Colonic mucosa (tissue), 4 donors: ENCODE results near the gene CDC42BPB. TPM values are rescaled to one million over a fixed set of nuclear protein-coding genes. Genes with fewer than 3 reads are reported as not detected.

ENCODE experiments used
- DNase-seq: peaks from one replicate; pipeline ENCODE4 v3.0.0-alpha.2; 2020
- H3K27ac ChIP-seq: fragments of 200-600 bp; one replicate; pipeline ENCODE4 v1.8.0; 2021
- H3K27me3 ChIP-seq: fragments of 200-600 bp; one replicate; pipeline ENCODE4 v1.8.0; 2021
- H3K36me3 ChIP-seq: fragments of 200-600 bp; one replicate; pipeline ENCODE4 v1.8.0; 2021
- H3K4me1 ChIP-seq: fragments of 200-600 bp; one replicate; pipeline ENCODE4 v1.8.0; 2021; ENCODE audit warnings: mild to moderate bottlenecking
- H3K4me3 ChIP-seq: fragments of 200-600 bp; one replicate; pipeline ENCODE4 v1.8.0; 2021
- H3K9ac ChIP-seq, 2 donors: one replicate each; pipeline ENCODE4 v1.7.0; 2013; ENCODE audit warnings: control low read depth in 2 of 2, low read depth in 2 of 2, low read length in 2 of 2
- H3K9me3 ChIP-seq: fragments of 200-600 bp; one replicate; pipeline ENCODE4 v1.8.0; 2021
- CTCF ChIP-seq: fragments of 200-600 bp; IDR thresholded peaks from one replicate; pipeline ENCODE4 v1.8.0; 2022; ENCODE audit warnings: antibody characterized with exemption, mild to moderate bottlenecking
- intact Hi-C: fragments of 100-400 bp; cut with DNase I; formaldehyde crosslinking; loops from one replicate; pipeline ENCODE4 v1.14.1; 2022
- total RNA-seq, 2 donors: library from RNA; stranded (reverse); fragmentation: NEBNext Ultra II Directional in 1 of 2; extraction: Animal tissue kit (Norgen Biotek cat#: 25700) in 1 of 2; gene quantifications; one replicate each; pipeline ENCODE4 v1.2.1, GENCODE V29; 2021
- donor health status: healthy.
- donor health status: DM: no; HTN: no; CAD: no.
- donor health status: DM: no; HTN: no; CAD: no.

The CDC42BPB gene
- total RNA-seq, 2 donors from 2014 or later, result 67.9 to 83.8 TPM

- intact Hi-C loops, result loop anchor here (2.0 to 10.0 kb wide), 2 partner anchors 106 to 214 kb away; no protein-coding TSS in a partner anchor
- Histone ChIP-seq H3K4me1 (peaks cover 8% of the 10 kb centered on the region), H3K4me3 (no peak overlapping the region), H3K36me3 (no peaks in the 10 kb centered on the region), H3K27ac (no peak overlapping the region), H3K9me3 (no peaks in the 10 kb centered on the region), H3K9ac (no peak overlapping the region), H3K27me3 (peaks cover 2% of the 10 kb centered on the region)
- TF ChIP-seq CTCF, result no peak
- DNase-seq, result peak; percentile 18
Measured at GRCh38 chr14:103078860-103079587, 21.7 kb upstream of the CDC42BPB start.

GRCh38 chr14:103078420-103078749, 21.0 kb upstream of the CDC42BPB start:
- Histone ChIP-seq H3K4me1 (peaks cover 8% of the 10 kb centered on the region), H3K27ac (no peak overlapping the region), H3K9ac (no peak overlapping the region), H3K9me3 (no peaks in the 10 kb centered on the region), H3K36me3 (no peaks in the 10 kb centered on the region), H3K4me3 (no peak overlapping the region), H3K27me3 (no peaks in the 10 kb centered on the region)
- peak; percentile 71 for TF ChIP-seq CTCF
- intact Hi-C loops, result loop anchor here (2.0 to 10.0 kb wide), 2 partner anchors 106 to 214 kb away; no protein-coding TSS in a partner anchor
- peak; percentile 84 for DNase-seq

GRCh38 chr14:103074729-103075367, 17.5 kb upstream of the CDC42BPB start:
- no peak for TF ChIP-seq CTCF

GRCh38 chr14:103073876-103074728, 16.8 kb upstream of the CDC42BPB start:
- no peaks in the 10 kb centered on the region for H3K27me3 ChIP-seq
- no peak for DNase-seq
- no peak for TF ChIP-seq CTCF
- H3K9me3 ChIP-seq, result no peaks in the 10 kb centered on the region
- no peak overlapping the region for H3K9ac ChIP-seq
- H3K36me3 ChIP-seq, result no peaks in the 10 kb centered on the region
- peaks cover 22% of the 10 kb centered on the region for H3K4me1 ChIP-seq
- H3K27ac ChIP-seq, result no peak overlapping the region
- intact Hi-C loops, result loop anchor here (10.0 kb wide), 1 partner anchor 111 kb away; no protein-coding TSS in a partner anchor
- H3K4me3 ChIP-seq, result no peak overlapping the region

More at GRCh38 chr14:103074729-103075367, 17.5 kb upstream of the CDC42BPB start:
- H3K9ac ChIP-seq, result peak overlapping the region; percentile 46 to 67
- peak; percentile 79 for DNase-seq
- H3K4me1 ChIP-seq, result peaks cover 22% of the 10 kb centered on the region
- no peaks in the 10 kb centered on the region for H3K27me3 ChIP-seq
- H3K4me3 ChIP-seq, result peak overlapping the region; percentile 40
- no peaks in the 10 kb centered on the region for H3K36me3 ChIP-seq
- H3K27ac ChIP-seq, result no peak overlapping the region
- intact Hi-C loops, result loop anchor here (10.0 kb wide), 1 partner anchor 110 kb away; no protein-coding TSS in a partner anchor
- H3K9me3 ChIP-seq, result no peaks in the 10 kb centered on the region

- no peak overlapping the region for H3K4me3 ChIP-seq
- no peaks in the 10 kb centered on the region for H3K27me3 ChIP-seq
- TF ChIP-seq CTCF, result no peak
- H3K4me1 ChIP-seq, result peaks cover 22% of the 10 kb centered on the region
- no peak overlapping the region for H3K9ac ChIP-seq
- no peaks in the 10 kb centered on the region for H3K36me3 ChIP-seq
- DNase-seq, result no peak
- intact Hi-C loops, result loop anchor here (10.0 kb wide), 1 partner anchor 111 kb away; no protein-coding TSS in a partner anchor
- H3K9me3 ChIP-seq, result no peaks in the 10 kb centered on the region
- H3K27ac ChIP-seq, result no peak overlapping the region
Measured at GRCh38 chr14:103073367-103073875, 16.1 kb upstream of the CDC42BPB start.
